GM12878 (cell line): ENCODE measurements around the gene ROBO1.

Source experiments
- CREB1 ChIP-seq: IDR thresholded peaks from 2 replicates; pipeline ENCODE4 v1.6.1; 2012; ENCODE audit warnings: low read depth, mild to moderate bottlenecking, inconsistent platforms
- EP300 ChIP-seq, 2 experiments: fragments of 150-350 bp in 1 of 2; IDR thresholded peaks; 2 replicates each; pipeline ENCODE4 v1.6.1; 2011 to 2012; ENCODE audit warnings: low read depth in 2 of 2, low read length in 2 of 2, borderline replicate concordance in 1 of 2, improper control_type of control experiment in 1 of 2, inconsistent platforms in 1 of 2; ENCODE audit not compliant: control insufficient read depth in 1 of 2
- RFX5 ChIP-seq: IDR thresholded peaks from 2 replicates; pipeline ENCODE4 v1.6.1; 2011; ENCODE audit warnings: low read depth, low read length, improper control_type of control experiment
- SPI1 ChIP-seq: IDR thresholded peaks from 2 replicates; pipeline ENCODE4 v1.6.1; 2011; ENCODE audit warnings: low read depth, mild to moderate bottlenecking, low read length, moderate library complexity, borderline replicate concordance; ENCODE audit not compliant: insufficient read depth
- SUZ12 ChIP-seq: fragments of 200-600 bp; sonication (generic); IDR thresholded peaks from one replicate; pipeline ENCODE4 v1.6.1; 2018; ENCODE audit warnings: antibody characterized with exemption, mild to moderate bottlenecking; ENCODE audit not compliant: unreplicated experiment
- ZZZ3 ChIP-seq: IDR thresholded peaks from 2 replicates; pipeline ENCODE4 v1.6.1; 2011; ENCODE audit warnings: low read depth; ENCODE audit not compliant: control insufficient read depth, insufficient read length
- TF ChIP-seq, protein P1 (sequence below), 3 experiments: IDR thresholded peaks in 2 of 3; conservative IDR thresholded peaks in 1 of 3; 2 replicates each; pipeline ENCODE4 v1.5.1; 2011; ENCODE audit warnings: low read depth in 3 of 3, low read length in 3 of 3, mild to moderate bottlenecking in 3 of 3, control low read depth in 2 of 3, moderate library complexity in 2 of 3, inconsistent platforms in 1 of 3, mixed read lengths in 1 of 3; ENCODE audit not compliant: control insufficient read depth in 2 of 3, insufficient read depth in 1 of 3; ENCODE audit errors: extremely low read depth in 1 of 3
- TF ChIP-seq, protein P2 (sequence below): IDR thresholded peaks from 2 replicates; pipeline ENCODE4 v1.6.1; 2011; ENCODE audit warnings: low read depth, low read length, improper control_type of control experiment, borderline replicate concordance
- TF ChIP-seq, protein P3 (sequence below): IDR thresholded peaks from 2 replicates; pipeline ENCODE4 v1.6.1; 2012; ENCODE audit warnings: mild to moderate bottlenecking, low read depth, low read length

DNA sequence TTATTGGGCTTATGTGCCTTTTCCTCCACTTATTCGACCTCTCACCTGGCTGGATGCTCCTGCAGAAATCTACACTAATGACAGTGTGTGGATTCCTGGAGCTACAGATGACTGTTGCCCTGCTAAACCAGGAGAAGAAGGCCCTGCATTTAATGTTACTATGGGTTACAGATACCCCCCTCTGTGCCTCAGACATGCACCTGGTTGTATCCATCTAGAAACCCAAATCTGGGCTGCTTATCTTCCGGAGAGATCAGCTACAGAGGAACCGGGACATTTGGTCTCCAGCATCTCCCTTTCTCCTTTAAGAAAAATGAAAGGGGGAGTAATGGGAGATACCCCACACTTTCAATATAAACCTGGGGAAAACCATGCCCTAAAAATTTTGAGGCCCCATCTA is 710.0 kb downstream of the ROBO1 start:
- TF ChIP-seq ZZZ3 = no peak
- TF ChIP-seq SUZ12 = no peak
- TF ChIP-seq RFX5 = no peak
- TF ChIP-seq, protein P1, sequence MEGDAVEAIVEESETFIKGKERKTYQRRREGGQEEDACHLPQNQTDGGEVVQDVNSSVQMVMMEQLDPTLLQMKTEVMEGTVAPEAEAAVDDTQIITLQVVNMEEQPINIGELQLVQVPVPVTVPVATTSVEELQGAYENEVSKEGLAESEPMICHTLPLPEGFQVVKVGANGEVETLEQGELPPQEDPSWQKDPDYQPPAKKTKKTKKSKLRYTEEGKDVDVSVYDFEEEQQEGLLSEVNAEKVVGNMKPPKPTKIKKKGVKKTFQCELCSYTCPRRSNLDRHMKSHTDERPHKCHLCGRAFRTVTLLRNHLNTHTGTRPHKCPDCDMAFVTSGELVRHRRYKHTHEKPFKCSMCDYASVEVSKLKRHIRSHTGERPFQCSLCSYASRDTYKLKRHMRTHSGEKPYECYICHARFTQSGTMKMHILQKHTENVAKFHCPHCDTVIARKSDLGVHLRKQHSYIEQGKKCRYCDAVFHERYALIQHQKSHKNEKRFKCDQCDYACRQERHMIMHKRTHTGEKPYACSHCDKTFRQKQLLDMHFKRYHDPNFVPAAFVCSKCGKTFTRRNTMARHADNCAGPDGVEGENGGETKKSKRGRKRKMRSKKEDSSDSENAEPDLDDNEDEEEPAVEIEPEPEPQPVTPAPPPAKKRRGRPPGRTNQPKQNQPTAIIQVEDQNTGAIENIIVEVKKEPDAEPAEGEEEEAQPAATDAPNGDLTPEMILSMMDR (IDR thresholded peaks at IDR 0.05 in 2 of 3, conservative IDR thresholded peaks at IDR 0.05 in 1 of 3; ENCODE audit: control insufficient read depth in 2 of 3, extremely low read depth in 1 of 3, insufficient read depth in 1 of 3, low read depth in 3 of 3, low read length in 3 of 3) = no peak
- TF ChIP-seq SPI1 = no peak
- TF ChIP-seq, protein P2, sequence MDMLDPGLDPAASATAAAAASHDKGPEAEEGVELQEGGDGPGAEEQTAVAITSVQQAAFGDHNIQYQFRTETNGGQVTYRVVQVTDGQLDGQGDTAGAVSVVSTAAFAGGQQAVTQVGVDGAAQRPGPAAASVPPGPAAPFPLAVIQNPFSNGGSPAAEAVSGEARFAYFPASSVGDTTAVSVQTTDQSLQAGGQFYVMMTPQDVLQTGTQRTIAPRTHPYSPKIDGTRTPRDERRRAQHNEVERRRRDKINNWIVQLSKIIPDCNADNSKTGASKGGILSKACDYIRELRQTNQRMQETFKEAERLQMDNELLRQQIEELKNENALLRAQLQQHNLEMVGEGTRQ = no peak
- no peak for TF ChIP-seq CREB1
- TF ChIP-seq EP300 (IDR thresholded peaks at IDR 0.05; ENCODE audit: borderline replicate concordance in 1 of 2, control insufficient read depth in 1 of 2, low read depth in 2 of 2, low read length in 2 of 2) = no peak
- TF ChIP-seq, protein P3, sequence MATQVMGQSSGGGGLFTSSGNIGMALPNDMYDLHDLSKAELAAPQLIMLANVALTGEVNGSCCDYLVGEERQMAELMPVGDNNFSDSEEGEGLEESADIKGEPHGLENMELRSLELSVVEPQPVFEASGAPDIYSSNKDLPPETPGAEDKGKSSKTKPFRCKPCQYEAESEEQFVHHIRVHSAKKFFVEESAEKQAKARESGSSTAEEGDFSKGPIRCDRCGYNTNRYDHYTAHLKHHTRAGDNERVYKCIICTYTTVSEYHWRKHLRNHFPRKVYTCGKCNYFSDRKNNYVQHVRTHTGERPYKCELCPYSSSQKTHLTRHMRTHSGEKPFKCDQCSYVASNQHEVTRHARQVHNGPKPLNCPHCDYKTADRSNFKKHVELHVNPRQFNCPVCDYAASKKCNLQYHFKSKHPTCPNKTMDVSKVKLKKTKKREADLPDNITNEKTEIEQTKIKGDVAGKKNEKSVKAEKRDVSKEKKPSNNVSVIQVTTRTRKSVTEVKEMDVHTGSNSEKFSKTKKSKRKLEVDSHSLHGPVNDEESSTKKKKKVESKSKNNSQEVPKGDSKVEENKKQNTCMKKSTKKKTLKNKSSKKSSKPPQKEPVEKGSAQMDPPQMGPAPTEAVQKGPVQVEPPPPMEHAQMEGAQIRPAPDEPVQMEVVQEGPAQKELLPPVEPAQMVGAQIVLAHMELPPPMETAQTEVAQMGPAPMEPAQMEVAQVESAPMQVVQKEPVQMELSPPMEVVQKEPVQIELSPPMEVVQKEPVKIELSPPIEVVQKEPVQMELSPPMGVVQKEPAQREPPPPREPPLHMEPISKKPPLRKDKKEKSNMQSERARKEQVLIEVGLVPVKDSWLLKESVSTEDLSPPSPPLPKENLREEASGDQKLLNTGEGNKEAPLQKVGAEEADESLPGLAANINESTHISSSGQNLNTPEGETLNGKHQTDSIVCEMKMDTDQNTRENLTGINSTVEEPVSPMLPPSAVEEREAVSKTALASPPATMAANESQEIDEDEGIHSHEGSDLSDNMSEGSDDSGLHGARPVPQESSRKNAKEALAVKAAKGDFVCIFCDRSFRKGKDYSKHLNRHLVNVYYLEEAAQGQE = no peak
